ENCODE measurements around the gene HNF1A. TPM values are rescaled to one million over a fixed set of nuclear protein-coding genes. Genes with fewer than 3 reads are reported as not detected.

HNF1A gene
- total and polyA plus RNA-seq, 4 experiments from 2014 or later, result not detected

DNA sequence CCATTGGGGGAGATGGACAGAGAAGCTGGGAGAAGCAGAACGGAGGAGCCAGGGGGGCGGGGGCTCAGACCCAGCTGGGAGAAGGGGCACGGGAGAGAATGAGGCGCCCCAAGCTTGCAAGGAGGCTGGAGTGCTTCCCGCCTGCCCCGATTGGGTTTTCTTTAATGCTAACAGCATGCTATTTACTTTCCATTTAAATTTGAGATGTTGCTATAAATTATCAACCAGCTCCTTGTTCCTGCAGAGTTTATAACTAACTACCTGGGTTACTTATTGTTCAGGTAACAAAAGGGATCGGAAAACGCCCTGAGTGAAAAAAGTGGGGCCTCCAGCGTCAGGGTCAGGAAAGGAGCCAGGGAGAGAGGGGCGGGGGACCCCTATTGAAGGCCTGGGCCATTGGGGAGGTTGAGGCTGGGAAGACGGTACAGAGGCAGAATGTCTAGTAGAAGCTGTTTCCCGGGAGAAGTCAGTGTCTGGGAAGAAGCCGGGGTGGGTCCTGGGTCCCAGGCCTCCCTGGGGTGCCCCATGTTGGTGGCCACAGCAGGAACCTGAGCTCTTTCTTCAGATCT is 2.5 kb downstream of the HNF1A start:
- Mint-ChIP-seq H3K27ac (no peak overlapping the region), H3K4me3 (no peak overlapping the region), H3K36me3 (no peaks in the 10 kb centered on the region), H3K4me1 (no peaks in the 10 kb centered on the region), H3K9me3 (no peaks in the 10 kb centered on the region), H3K27me3 (no peaks in the 10 kb centered on the region)
- no peak for DNase-seq
- Histone ChIP-seq H3K36me3 (ENCODE audit: insufficient read depth, low read length) (no peaks in the 10 kb centered on the region), H3K9me3 (ENCODE audit: control insufficient read depth in 1 of 2, low read length in 2 of 2) (no peaks in the 10 kb centered on the region), H3K4me1 (ENCODE audit: insufficient read depth, low read length) (no peaks in the 10 kb centered on the region), H3K27me3 (ENCODE audit: insufficient read depth, low read length) (no peaks in the 10 kb centered on the region), H3K27ac (ENCODE audit: low read depth, low read length) (no peak overlapping the region), H3K4me3 (ENCODE audit: low read length in 2 of 2) (no peak overlapping the region)
- intact Hi-C loops (cut with micrococcal nuclease), result no loop called here
- POLR2A ChIA-PET (ENCODE audit: partially characterized antibody), result no interaction called here
- CTCF ChIA-PET (ENCODE audit: partially characterized antibody), result interaction anchor here (1.1 to 6.2 kb wide), 3 partner anchors 9 to 334 kb away, joined by 3 to 34 read pairs (median 3); no protein-coding TSS in a partner anchor

DNA sequence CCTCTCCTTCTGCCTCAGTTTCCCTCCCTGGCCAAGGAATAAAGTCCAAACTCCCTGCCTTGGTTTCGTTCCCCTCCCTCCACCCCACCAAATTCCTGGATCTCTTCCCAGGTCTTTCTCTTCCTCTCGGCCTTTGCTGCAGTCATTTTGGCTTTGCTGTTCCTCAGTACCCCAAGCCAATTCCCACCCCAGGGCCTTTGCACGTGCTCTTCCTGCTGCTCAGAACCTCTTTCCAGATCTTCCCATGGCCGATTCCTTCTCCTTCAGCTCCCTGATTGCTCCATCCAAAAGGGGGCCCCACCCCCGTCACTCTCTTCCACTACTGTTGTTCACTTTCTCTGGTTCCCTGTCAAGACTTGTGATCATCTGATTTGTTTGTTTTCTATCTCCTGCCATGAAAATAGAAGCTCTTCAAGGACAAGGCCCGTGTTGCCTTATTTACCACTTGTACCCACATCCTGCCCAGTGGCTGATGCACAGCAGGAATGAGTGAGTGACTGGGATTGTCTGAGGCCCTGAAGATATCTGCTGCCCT is 3.1 kb downstream of the HNF1A start:
- no peaks in the 10 kb centered on the region for H3K4me1 ChIP-seq (ENCODE audit: insufficient read depth, low read length)
- no peaks in the 10 kb centered on the region for H3K36me3 ChIP-seq (ENCODE audit: insufficient read depth, low read length)
- no peaks in the 10 kb centered on the region for H3K27me3 ChIP-seq (ENCODE audit: insufficient read depth, low read length)
- ChIA-PET POLR2A (ENCODE audit: partially characterized antibody) (no interaction called here), CTCF (ENCODE audit: partially characterized antibody) (interaction anchor here (1.1 to 6.2 kb wide), 3 partner anchors 9 to 335 kb away, joined by 3 to 34 read pairs (median 3); no protein-coding TSS in a partner anchor)
- intact Hi-C loops (cut with micrococcal nuclease), result no loop called here
- no peaks in the 10 kb centered on the region for H3K9me3 ChIP-seq (ENCODE audit: control insufficient read depth in 1 of 2, low read length in 2 of 2)
- H3K9me3 Mint-ChIP-seq, result no peaks in the 10 kb centered on the region
- no peaks in the 10 kb centered on the region for H3K4me1 Mint-ChIP-seq
- H3K27ac ChIP-seq (ENCODE audit: low read depth, low read length), result no peak overlapping the region
- no peaks in the 10 kb centered on the region for H3K27me3 Mint-ChIP-seq
- no peak overlapping the region for H3K27ac Mint-ChIP-seq
- no peak overlapping the region for H3K4me3 ChIP-seq (ENCODE audit: low read length in 2 of 2)
- H3K4me3 Mint-ChIP-seq, result no peak overlapping the region
- no peak for DNase-seq
- H3K36me3 Mint-ChIP-seq, result no peaks in the 10 kb centered on the region

DNA sequence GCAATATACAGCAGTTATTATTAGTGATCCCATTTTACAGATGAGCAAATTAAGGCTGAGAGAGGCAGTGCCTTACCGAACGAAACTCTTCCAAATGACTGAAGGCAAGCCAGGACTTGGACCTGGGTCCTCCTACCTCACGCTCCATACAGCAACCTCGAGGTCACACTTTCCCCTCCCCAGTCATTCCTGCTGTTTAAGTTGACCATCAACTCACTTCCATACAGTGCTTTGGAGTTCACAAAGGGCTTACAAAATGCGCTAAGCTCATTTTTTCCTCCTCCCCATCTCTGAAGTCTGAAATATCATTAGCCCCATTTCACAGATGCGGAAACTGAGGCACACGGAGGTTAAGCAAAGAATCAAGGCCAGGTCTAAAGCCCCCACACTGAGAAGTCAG is 4.3 kb downstream of the HNF1A start:
- H3K27me3 Mint-ChIP-seq, result no peaks in the 10 kb centered on the region
- H3K4me3 Mint-ChIP-seq, result no peak overlapping the region
- no peaks in the 10 kb centered on the region for H3K9me3 Mint-ChIP-seq
- ChIA-PET POLR2A (ENCODE audit: partially characterized antibody) (no interaction called here), CTCF (ENCODE audit: partially characterized antibody) (interaction anchor here (1.4 to 6.2 kb wide), 2 partner anchors 10 to 77 kb away, joined by 4 to 34 read pairs; no protein-coding TSS in a partner anchor)
- no peaks in the 10 kb centered on the region for H3K27me3 ChIP-seq (ENCODE audit: insufficient read depth, low read length)
- H3K36me3 Mint-ChIP-seq, result no peaks in the 10 kb centered on the region
- H3K4me1 ChIP-seq (ENCODE audit: insufficient read depth, low read length), result no peaks in the 10 kb centered on the region
- no peak overlapping the region for H3K27ac Mint-ChIP-seq
- no peaks in the 10 kb centered on the region for H3K36me3 ChIP-seq (ENCODE audit: insufficient read depth, low read length)
- no peaks in the 10 kb centered on the region for H3K9me3 ChIP-seq (ENCODE audit: control insufficient read depth in 1 of 2, low read length in 2 of 2)
- H3K27ac ChIP-seq (ENCODE audit: low read depth, low read length), result no peak overlapping the region
- H3K4me1 Mint-ChIP-seq, result no peaks in the 10 kb centered on the region
- DNase-seq, result no peak
- no peak overlapping the region for H3K4me3 ChIP-seq (ENCODE audit: low read length in 2 of 2)
- intact Hi-C loops (cut with micrococcal nuclease), result no loop called here

DNA sequence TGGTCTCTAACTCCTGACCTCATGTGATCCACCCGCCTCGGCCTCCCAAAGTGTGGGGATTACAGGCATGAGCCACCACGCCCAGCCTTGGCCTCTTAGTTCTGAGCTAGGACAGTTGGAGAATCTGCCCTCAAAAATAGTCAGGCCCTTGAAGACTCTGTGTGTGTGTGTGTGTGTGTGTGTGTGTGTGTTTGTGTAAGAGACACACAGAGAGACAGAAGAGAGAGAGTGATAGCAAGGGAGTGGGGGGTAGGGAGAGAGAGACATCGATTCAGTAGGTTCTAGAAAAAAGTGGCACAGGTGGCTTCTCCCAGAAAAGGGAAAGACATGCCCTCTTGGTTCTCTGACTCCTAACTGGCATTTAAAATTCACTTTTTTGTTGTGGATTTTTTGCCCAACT is 5.4 kb downstream of the HNF1A start:
- Histone ChIP-seq H3K4me1 (ENCODE audit: insufficient read depth, low read length) (no peaks in the 10 kb centered on the region), H3K4me3 (ENCODE audit: low read length in 2 of 2) (no peak overlapping the region), H3K9me3 (ENCODE audit: control insufficient read depth in 1 of 2, low read length in 2 of 2) (no peaks in the 10 kb centered on the region), H3K27ac (ENCODE audit: low read depth, low read length) (no peak overlapping the region), H3K27me3 (ENCODE audit: insufficient read depth, low read length) (no peaks in the 10 kb centered on the region), H3K36me3 (ENCODE audit: insufficient read depth, low read length) (no peaks in the 10 kb centered on the region)
- no peak for DNase-seq
- Mint-ChIP-seq H3K36me3 (no peaks in the 10 kb centered on the region), H3K4me3 (no peak overlapping the region), H3K4me1 (no peaks in the 10 kb centered on the region), H3K27me3 (no peaks in the 10 kb centered on the region), H3K27ac (no peak overlapping the region), H3K9me3 (peaks cover 0 to 3% (median 0%) of the 10 kb centered on the region in 8 donors)
- intact Hi-C loops (cut with micrococcal nuclease), result no loop called here
- POLR2A ChIA-PET (ENCODE audit: partially characterized antibody), result no interaction called here
- CTCF ChIA-PET (ENCODE audit: partially characterized antibody), result interaction anchor here (1.4 to 6.2 kb wide), 2 partner anchors 11 to 76 kb away, joined by 4 to 34 read pairs; no protein-coding TSS in a partner anchor

DNA sequence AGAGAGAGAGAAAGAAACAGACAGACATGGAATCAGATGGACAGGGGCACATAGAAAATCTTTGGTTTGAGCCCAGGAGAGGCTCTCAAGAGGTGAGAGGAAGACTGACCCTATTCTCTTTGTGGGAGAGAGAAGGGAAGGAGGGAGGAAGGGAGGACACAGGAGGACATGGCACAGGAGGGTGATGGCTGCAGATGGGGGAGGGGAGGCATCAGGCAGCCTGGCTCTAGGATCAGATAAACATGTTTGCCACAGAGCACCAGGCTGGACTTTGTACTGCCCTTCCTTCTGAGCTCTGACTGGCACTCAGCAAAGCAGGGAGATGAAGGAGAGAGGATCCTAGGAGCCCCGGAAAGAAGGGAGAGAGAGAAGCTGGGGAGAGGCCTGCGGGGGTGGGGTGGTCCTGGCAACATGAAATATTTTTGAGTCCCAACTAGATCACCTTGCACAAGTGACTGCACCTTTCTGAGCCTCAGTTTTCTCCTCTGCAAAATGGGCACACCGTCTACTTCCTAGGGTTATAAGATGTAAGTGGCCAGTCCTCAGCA is 6.1 kb downstream of the HNF1A start:
- CTCF ChIA-PET (ENCODE audit: partially characterized antibody), result interaction anchor here (1.4 to 6.2 kb wide), 2 partner anchors 12 to 76 kb away, joined by 4 to 34 read pairs; no protein-coding TSS in a partner anchor
- no peaks in the 10 kb centered on the region for H3K4me1 Mint-ChIP-seq
- peaks cover 0 to 3% (median 0%) of the 10 kb centered on the region in 8 donors for H3K9me3 Mint-ChIP-seq
- POLR2A ChIA-PET (ENCODE audit: partially characterized antibody), result no interaction called here
- no peaks in the 10 kb centered on the region for H3K27me3 Mint-ChIP-seq
- Histone ChIP-seq H3K36me3 (ENCODE audit: insufficient read depth, low read length) (no peaks in the 10 kb centered on the region), H3K27me3 (ENCODE audit: insufficient read depth, low read length) (no peaks in the 10 kb centered on the region), H3K27ac (ENCODE audit: low read depth, low read length) (no peak overlapping the region), H3K4me1 (ENCODE audit: insufficient read depth, low read length) (no peaks in the 10 kb centered on the region), H3K9me3 (ENCODE audit: control insufficient read depth in 1 of 2, low read length in 2 of 2) (no peaks in the 10 kb centered on the region), H3K4me3 (ENCODE audit: low read length in 2 of 2) (no peak overlapping the region)
- no peaks in the 10 kb centered on the region for H3K36me3 Mint-ChIP-seq
- DNase-seq, result no peak
- H3K27ac Mint-ChIP-seq, result peak overlapping the region in 4 of 7 donors; percentile 8 to 37 (median 19)
- H3K4me3 Mint-ChIP-seq, result no peak overlapping the region
- intact Hi-C loops (cut with micrococcal nuclease), result no loop called here

DNA sequence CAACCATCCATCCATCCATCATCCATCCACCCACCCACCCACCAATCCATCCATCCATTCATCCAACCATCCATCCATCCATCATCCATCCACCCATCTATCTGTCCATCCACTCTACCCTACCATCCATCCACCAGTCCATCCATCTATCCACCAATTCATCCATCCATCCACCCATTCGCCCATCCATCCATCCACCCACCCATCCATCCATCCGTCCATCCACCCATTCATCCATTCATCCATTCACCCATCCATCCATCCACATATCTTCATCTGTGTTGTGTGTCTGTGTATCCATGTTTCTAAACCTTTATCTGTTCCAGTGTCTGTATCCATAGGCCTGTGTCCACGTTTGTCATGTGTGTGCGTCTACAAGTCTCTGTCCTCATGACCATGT is 9.9 kb downstream of the HNF1A start:
- no peak overlapping the region for H3K27ac Mint-ChIP-seq
- H3K27me3 Mint-ChIP-seq, result peaks cover 0 to 1% of the 10 kb centered on the region in 2 donors
- ChIA-PET POLR2A (ENCODE audit: partially characterized antibody) (no interaction called here), CTCF (ENCODE audit: partially characterized antibody) (no interaction called here)
- no peaks in the 10 kb centered on the region for H3K36me3 Mint-ChIP-seq
- H3K27ac ChIP-seq (ENCODE audit: low read depth, low read length), result no peak overlapping the region
- H3K4me1 Mint-ChIP-seq, result no peaks in the 10 kb centered on the region
- no peak overlapping the region for H3K4me3 ChIP-seq (ENCODE audit: low read length in 2 of 2)
- H3K9me3 Mint-ChIP-seq, result peaks cover 0 to 3% (median 0%) of the 10 kb centered on the region in 8 donors
- H3K27me3 ChIP-seq (ENCODE audit: insufficient read depth, low read length), result no peaks in the 10 kb centered on the region
- H3K4me3 Mint-ChIP-seq, result no peak overlapping the region
- no peaks in the 10 kb centered on the region for H3K36me3 ChIP-seq (ENCODE audit: insufficient read depth, low read length)
- intact Hi-C loops (cut with micrococcal nuclease), result no loop called here
- DNase-seq, result no peak
- H3K4me1 ChIP-seq (ENCODE audit: insufficient read depth, low read length), result no peaks in the 10 kb centered on the region
- H3K9me3 ChIP-seq (ENCODE audit: control insufficient read depth in 1 of 2, low read length in 2 of 2), result no peaks in the 10 kb centered on the region

DNA sequence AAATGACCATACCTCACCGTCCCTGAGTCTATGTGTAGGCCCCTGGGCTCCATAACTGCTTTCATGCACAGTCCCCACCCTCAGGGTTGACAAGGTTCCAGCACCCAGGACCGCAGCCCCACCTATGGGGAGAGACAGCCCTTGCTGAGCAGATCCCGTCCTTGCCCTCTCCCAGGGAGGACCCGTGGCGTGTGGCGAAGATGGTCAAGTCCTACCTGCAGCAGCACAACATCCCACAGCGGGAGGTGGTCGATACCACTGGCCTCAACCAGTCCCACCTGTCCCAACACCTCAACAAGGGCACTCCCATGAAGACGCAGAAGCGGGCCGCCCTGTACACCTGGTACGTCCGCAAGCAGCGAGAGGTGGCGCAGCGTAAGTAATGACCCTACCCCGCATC is 10.3 kb downstream of the HNF1A start:
- H3K27me3 Mint-ChIP-seq, result peaks cover 0 to 3% of the 10 kb centered on the region in 2 donors
- Histone ChIP-seq H3K4me3 (ENCODE audit: low read length in 2 of 2) (no peak overlapping the region), H3K27ac (ENCODE audit: low read depth, low read length) (no peak overlapping the region), H3K9me3 (ENCODE audit: control insufficient read depth in 1 of 2, low read length in 2 of 2) (no peaks in the 10 kb centered on the region), H3K36me3 (ENCODE audit: insufficient read depth, low read length) (no peaks in the 10 kb centered on the region), H3K27me3 (ENCODE audit: insufficient read depth, low read length) (no peaks in the 10 kb centered on the region), H3K4me1 (ENCODE audit: insufficient read depth, low read length) (no peaks in the 10 kb centered on the region)
- H3K36me3 Mint-ChIP-seq, result no peaks in the 10 kb centered on the region
- CTCF ChIA-PET (ENCODE audit: partially characterized antibody), result no interaction called here
- no peak overlapping the region for H3K27ac Mint-ChIP-seq
- H3K4me1 Mint-ChIP-seq, result no peaks in the 10 kb centered on the region
- DNase-seq, result no peak
- intact Hi-C loops (cut with micrococcal nuclease), result no loop called here
- H3K9me3 Mint-ChIP-seq, result peaks cover 0 to 3% (median 0%) of the 10 kb centered on the region in 8 donors
- POLR2A ChIA-PET (ENCODE audit: partially characterized antibody), result no interaction called here
- no peak overlapping the region for H3K4me3 Mint-ChIP-seq
